Skeletal muscle satellite cell (primary cell): ENCODE results near the gene TXNIP.

ENCODE experiments used
- H3K27me3 ChIP-seq: 2 replicates; pipeline ENCODE4 v1.7.0; 2013; ENCODE audit warnings: low read length; ENCODE audit not compliant: control insufficient read depth, insufficient read depth
- H3K36me3 ChIP-seq: 2 replicates; pipeline ENCODE4 v1.7.0; 2013; ENCODE audit warnings: mild to moderate bottlenecking, control low read depth, low read length; ENCODE audit not compliant: insufficient read depth
- H3K4me1 ChIP-seq: 2 replicates; pipeline ENCODE4 v1.7.0; 2013; ENCODE audit warnings: low read length; ENCODE audit not compliant: control insufficient read depth, insufficient read depth
- H3K4me2 ChIP-seq: 2 replicates; pipeline ENCODE4 v1.7.0; 2013; ENCODE audit warnings: mild to moderate bottlenecking, low read length
- H3K4me3 ChIP-seq: 2 replicates; pipeline ENCODE4 v1.7.0; 2013; ENCODE audit warnings: low read length
- H3K9ac ChIP-seq: 2 replicates; pipeline ENCODE4 v1.7.0; 2013; ENCODE audit warnings: mild to moderate bottlenecking, low read depth, low read length, moderate library complexity
- H3K9me3 ChIP-seq: replicated peaks from 2 replicates; pipeline ENCODE4 v1.7.0; 2013; ENCODE audit warnings: mild to moderate bottlenecking, control low read depth, low read length

TXNIP gene

DNA sequence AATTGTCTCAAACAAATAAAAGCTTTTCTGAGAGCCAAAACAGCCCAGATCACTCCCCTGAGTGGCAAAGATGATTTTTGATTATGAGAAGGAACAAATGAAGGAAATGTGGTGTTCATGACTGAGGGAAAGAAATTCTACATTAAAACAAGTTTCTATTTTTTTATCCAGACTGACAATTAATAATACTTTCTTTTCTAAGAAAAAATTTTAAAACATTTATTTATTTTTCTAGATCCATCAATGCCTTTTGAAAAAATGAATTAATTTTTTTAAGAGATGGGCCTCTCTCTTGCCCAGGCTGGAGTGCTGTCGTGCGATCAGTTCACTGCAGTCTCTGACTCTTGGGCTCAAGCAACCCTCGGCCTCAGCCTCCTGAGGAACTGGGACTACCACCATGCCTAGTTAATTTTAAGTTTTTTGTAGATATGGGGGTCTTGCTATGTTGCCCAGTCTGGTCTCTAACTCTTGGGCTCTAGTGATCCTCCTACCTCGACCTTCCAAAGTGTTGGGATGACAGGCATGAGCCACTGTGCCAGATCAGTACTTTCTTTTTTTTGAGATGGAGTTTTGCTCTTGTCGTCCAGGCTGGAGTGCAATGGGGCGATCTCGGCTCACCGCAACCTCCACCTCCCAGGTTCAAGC, 11.2 kb upstream of the TXNIP start:
- Histone ChIP-seq H3K9me3 (no peaks in the 10 kb centered on the region), H3K4me3 (no peak overlapping the region), H3K9ac (no peak overlapping the region), H3K27me3 (no peaks in the 10 kb centered on the region), H3K36me3 (no peaks in the 10 kb centered on the region), H3K4me1 (peaks cover 10% of the 10 kb centered on the region), H3K4me2 (no peak overlapping the region)

DNA sequence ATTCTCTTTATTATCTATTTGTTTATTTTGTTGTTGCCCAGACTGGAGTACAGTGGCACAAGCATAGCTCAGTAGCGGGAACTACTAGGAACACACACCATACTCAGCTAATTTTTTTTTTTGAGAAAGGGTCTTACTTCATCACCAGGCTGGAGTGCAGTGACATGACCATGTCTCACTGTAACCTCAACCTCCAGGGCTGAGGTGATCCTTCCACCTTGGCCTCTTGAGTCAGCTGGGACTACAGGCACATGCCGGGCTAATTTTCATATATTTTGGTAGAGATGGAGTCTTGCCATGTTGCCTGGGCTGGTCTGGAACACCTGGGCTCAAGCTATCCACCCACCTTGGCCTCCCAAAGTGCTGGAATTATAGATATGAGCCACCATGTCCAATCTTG, 5.3 kb upstream of the TXNIP start:
- peaks cover 29% of the 10 kb centered on the region for H3K4me1 ChIP-seq

DNA sequence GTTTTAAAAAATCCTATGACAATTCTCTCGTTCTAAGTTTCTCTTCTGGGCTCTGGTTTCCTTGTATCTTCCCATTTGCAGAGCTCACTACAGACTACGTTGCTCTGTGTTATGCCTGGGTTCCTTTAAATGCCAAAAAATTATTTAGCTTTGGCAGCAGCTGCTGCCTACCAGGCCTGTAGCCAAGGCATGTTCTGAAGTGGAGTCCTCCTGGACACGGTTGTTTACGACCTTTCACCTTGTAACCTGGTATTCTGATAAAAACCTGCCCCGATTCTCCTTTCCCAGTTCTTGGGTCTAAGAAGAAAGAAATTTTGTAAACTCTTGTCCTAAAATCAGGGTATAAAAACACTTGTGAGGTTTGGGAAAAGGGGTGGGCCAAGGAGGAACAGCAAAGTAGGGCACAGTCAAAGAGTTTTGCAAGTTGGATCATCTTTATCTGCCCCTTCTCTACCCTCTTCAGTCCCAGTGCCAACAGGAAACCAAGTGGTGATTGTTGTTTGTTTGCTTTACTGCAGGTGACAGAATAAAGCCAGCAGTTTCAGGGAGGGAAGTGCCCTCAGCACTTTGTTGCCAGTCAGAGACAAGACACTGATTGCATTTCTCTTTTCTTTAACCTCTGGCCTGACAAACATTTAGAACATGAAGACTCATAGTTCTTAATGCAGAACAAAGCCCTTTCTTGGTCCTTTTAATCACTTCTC, 3.1 kb upstream of the TXNIP start:
- H3K4me3 ChIP-seq, result no peak overlapping the region
- H3K36me3 ChIP-seq, result peaks cover 5% of the 10 kb centered on the region
- no peak overlapping the region for H3K9ac ChIP-seq
- no peaks in the 10 kb centered on the region for H3K9me3 ChIP-seq
- no peak overlapping the region for H3K4me2 ChIP-seq
- peaks cover 30% of the 10 kb centered on the region for H3K4me1 ChIP-seq
- no peaks in the 10 kb centered on the region for H3K27me3 ChIP-seq

More for the DNA sequence above, 5.3 kb upstream of the TXNIP start:
- Histone ChIP-seq H3K4me3 (no peak overlapping the region), H3K4me2 (no peak overlapping the region), H3K36me3 (no peaks in the 10 kb centered on the region), H3K9me3 (no peaks in the 10 kb centered on the region), H3K9ac (no peak overlapping the region), H3K27me3 (no peaks in the 10 kb centered on the region)

DNA sequence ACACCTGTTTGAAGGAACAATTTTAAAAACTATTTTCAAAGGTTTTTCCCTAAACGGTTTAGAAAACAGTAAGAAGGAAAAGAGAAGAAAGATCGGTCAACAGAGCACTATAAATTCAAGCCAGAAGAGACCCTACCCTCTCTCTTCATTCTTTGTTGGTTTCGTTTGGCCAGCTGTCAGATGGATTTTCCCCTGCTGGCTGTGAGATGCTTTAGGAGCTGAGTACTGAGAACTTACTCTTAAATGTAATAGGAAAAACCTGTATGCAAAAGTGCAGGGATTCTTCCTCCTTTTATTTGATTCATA, 1.3 kb upstream of the TXNIP start:
- peak overlapping the region; percentile 92 for H3K4me2 ChIP-seq
- peaks cover 44% of the 10 kb centered on the region for H3K4me1 ChIP-seq
- peaks cover 22% of the 10 kb centered on the region for H3K36me3 ChIP-seq
- peak overlapping the region; percentile 97 for H3K4me3 ChIP-seq
- H3K9me3 ChIP-seq, result no peaks in the 10 kb centered on the region
- H3K27me3 ChIP-seq, result no peaks in the 10 kb centered on the region
- H3K9ac ChIP-seq, result no peak overlapping the region

DNA sequence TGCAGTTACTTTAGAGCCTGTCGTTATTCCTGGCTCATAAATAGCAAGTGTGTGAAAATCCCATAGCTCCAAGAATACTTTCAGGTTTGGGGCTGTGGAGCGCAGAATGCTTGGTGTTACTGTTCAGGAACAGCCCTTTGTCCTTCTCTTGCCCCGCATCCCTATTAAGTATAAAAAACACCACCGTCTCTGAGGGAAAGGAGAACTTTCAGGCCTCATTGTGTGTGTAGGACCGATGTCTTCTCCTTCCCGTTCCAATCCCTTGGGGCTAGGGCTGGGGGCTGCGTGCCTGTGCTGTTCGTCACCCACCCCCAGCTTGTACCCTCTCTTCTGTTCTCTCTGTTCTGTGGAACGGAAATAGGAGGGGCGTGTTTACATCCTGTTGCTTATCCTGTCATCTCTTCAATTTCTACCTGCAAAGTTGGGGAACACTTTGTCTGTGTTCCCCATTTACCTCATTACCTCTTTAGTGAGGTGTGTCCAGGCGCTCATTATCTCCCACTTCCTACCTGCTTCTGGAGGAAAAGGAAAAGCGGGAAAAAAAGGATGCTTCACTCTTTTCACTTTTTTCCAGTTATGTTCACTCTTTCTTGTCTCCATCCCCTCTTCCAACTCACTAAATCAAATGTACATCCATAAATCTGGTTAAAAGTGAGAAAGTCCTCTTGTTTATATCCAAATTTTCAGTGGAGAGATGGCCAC, 788 bp upstream of the TXNIP start:
- peaks cover 47% of the 10 kb centered on the region for H3K4me1 ChIP-seq
- H3K4me3 ChIP-seq, result peak overlapping the region; percentile 97
- H3K36me3 ChIP-seq, result peaks cover 27% of the 10 kb centered on the region
- peak overlapping the region; percentile 82 for H3K9ac ChIP-seq
- H3K9me3 ChIP-seq, result no peaks in the 10 kb centered on the region
- peak overlapping the region; percentile 92 for H3K4me2 ChIP-seq
- no peaks in the 10 kb centered on the region for H3K27me3 ChIP-seq

DNA sequence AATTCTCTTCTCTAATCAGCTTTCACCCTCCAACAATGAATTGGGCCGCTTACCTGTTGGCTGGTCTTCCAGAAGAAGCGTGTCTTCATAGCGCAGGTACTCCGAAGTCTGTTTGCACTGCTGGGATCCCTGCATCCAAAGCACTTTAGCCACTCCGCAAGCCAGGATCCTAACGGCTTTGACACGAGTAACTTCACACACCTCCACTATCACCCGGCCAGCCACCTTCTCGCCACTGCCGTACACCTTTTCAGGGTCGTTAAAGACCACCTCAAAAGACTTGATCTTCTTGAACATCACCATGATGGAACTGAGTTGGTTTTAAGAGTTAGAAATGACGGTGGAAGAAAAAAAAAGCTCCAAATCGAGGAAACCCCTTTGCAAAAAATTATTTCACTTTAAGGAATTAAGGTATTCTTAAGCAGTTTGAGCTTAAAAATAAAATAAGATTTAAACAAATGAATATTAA, 381 bp downstream of the TXNIP start:
- peak overlapping the region; percentile 97 for H3K4me3 ChIP-seq
- peaks cover 31% of the 10 kb centered on the region for H3K36me3 ChIP-seq
- H3K27me3 ChIP-seq, result no peaks in the 10 kb centered on the region
- H3K9ac ChIP-seq, result peak overlapping the region; percentile 92
- no peaks in the 10 kb centered on the region for H3K9me3 ChIP-seq
- H3K4me2 ChIP-seq, result peak overlapping the region; percentile 92
- peaks cover 43% of the 10 kb centered on the region for H3K4me1 ChIP-seq

DNA sequence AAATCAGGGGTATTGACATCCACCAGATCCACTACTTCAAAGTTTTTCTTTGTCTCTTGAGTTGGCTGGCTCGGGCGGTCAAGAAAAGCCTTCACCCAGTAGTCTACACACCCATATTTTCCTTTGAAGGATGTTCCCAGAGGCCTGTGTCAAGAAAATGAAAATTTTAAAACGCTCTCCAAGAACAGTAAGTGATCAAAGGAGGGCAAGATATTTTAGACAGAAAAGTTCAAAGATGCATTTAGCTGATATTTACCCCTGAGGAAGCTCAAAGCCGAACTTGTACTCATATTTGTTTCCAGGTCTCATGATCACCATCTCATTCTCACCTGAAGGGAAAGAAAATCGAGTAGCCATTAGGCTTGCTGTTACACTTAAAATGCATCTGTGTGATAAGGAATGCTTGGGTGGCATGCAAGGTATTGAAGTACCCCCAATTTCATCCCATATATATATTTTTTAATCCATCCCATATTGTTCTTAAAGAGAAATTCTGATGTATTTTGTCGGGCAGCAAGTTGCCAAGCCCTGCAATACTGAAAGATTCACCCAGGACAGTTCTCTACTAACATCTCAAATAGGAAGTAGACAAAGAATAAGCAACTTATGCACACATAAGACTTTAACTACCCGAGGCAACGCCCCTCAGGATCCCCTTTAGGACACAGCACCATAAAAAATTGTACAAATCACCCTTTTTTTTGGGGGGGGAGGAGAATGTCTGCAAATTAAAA, 1.1 kb downstream of the TXNIP start:
- Histone ChIP-seq H3K27me3 (no peaks in the 10 kb centered on the region), H3K4me3 (peak overlapping the region; percentile 97), H3K4me1 (peaks cover 43% of the 10 kb centered on the region), H3K9me3 (no peaks in the 10 kb centered on the region), H3K9ac (peak overlapping the region; percentile 92), H3K36me3 (peaks cover 31% of the 10 kb centered on the region), H3K4me2 (peak overlapping the region; percentile 92)

DNA sequence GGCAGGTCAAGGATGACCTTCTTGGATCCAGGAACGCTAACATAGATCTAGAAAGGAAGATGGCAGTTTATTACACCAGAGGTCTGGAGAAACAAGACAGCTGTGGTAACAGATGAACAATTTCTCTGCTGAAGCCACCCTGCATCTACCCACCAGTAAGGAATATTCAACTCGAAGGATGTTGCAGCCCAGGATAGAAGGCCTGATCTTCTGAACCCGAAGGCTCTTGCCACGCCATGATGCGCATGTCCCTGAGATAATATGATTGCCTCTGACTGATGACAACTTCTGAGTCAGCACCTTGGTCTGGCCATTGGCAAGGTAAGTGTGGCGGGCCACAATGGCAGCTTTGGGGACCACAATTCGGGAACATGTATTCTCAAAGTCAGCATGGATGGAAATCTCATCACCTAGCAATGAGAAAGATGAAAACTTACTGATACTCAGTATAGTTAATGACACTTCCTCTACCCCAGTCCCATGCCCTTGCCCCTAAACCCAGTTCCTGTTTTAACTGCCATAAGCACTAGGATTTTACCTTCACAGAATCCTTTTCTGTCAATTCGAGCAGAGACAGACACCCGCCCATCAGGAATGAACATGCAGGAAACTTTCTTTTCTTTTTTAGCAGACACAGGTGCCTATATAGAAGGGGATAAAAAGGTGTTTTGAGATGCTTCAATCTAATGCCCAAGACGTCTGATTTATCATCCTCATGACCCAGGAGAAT, 1.8 kb downstream of the TXNIP start:
- peaks cover 31% of the 10 kb centered on the region for H3K36me3 ChIP-seq
- peak overlapping the region; percentile 97 for H3K4me3 ChIP-seq
- peak overlapping the region; percentile 92 for H3K9ac ChIP-seq
- H3K4me2 ChIP-seq, result peak overlapping the region; percentile 92
- peaks cover 40% of the 10 kb centered on the region for H3K4me1 ChIP-seq
- no peaks in the 10 kb centered on the region for H3K9me3 ChIP-seq
- H3K27me3 ChIP-seq, result no peaks in the 10 kb centered on the region

DNA sequence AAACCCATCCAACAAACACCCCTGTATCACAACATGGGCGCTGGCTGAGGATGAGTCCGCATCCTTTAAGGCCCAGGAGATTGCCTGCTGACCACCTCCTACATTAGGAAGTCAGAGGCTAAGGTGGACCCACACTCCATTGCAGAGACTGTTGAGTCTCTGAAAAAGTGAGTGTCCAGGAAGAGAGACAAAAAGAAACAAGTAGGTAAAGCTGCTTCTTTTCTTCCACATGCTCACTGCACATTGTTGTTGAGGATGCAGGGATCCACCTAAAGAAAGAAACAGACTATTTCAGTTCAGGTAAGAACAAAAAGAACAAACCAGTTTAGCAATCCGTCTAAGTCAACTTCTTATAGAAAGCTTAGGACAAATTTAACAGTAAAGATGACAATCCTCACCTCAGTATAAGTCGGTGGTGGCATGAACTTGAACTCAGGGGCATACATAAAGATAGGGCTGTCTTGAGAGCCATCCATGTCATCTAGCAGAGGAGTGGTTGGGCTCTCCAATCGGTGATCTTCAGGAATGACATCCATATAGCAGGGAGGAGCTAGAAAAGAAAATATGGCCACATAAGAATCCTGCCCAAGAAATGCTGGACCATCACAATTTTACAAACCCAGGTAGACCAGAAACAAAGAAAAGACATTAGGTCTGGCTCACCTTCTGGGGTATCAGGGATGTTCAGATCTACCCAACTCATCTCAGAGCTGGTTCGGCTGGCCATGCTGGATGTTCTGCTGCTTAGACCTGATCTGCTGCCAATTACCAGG, 2.6 kb downstream of the TXNIP start:
- Histone ChIP-seq H3K9me3 (no peaks in the 10 kb centered on the region), H3K36me3 (peaks cover 31% of the 10 kb centered on the region), H3K4me2 (peak overlapping the region; percentile 92), H3K27me3 (no peaks in the 10 kb centered on the region), H3K4me3 (peak overlapping the region; percentile 97), H3K9ac (peak overlapping the region; percentile 92), H3K4me1 (peaks cover 34% of the 10 kb centered on the region)

DNA sequence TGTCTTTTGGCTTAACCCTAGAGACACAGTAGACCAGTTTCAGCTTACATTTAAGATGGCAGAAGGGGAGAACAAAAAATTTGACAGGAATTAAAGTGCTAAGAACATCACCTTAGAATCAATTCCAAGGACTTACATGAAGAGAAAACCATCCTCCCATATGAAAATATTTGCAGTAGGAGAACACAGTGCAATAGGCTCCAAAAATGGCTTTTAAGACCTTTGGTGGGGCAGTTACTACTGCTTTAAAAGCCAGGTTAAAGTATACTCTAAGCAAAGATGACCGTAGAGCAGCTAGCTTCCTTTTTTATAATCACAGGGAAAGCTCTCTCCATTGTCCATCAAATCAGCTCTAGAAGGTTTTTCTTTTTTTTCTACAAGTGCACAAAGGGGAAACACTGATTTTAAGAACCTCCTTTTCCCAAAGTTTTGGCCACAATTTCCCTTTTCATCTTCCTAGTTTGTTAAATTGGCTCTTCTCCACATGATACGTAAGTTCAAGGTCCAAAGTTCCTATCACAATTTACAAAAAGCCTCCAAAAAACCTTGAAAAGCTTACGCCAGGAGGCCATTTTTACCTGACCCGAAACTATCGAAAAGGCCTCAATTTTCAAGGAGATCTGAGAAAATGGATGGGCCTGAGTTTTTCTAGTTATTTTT, 3.3 kb downstream of the TXNIP start:
- H3K9me3 ChIP-seq, result no peaks in the 10 kb centered on the region
- H3K4me1 ChIP-seq, result peaks cover 34% of the 10 kb centered on the region
- H3K4me2 ChIP-seq, result peak overlapping the region; percentile 92
- H3K36me3 ChIP-seq, result peaks cover 31% of the 10 kb centered on the region
- no peaks in the 10 kb centered on the region for H3K27me3 ChIP-seq
- no peak overlapping the region for H3K9ac ChIP-seq
- H3K4me3 ChIP-seq, result peak overlapping the region; percentile 97
